Type B pancreatic cell (in vitro differentiated cells): ENCODE data around the gene FANCC. TPM values are rescaled to one million over a fixed set of nuclear protein-coding genes. Genes with fewer than 3 reads are reported as not detected.

Source experiments
- DNase-seq: peaks from one replicate; pipeline ENCODE4 v3.0.0; 2021; ENCODE audit warnings: mixed read lengths; ENCODE audit not compliant: unreplicated experiment; ENCODE audit errors: extremely low spot score
- H3K27ac Mint-ChIP-seq: 2 replicates; pipeline ENCODE4 v1.8.0; 2021; ENCODE audit warnings: mild to moderate bottlenecking, mixed read lengths
- H3K27me3 Mint-ChIP-seq: 2 replicates; pipeline ENCODE4 v1.8.0; 2021; ENCODE audit warnings: mixed read lengths
- H3K36me3 Mint-ChIP-seq: 2 replicates; pipeline ENCODE4 v1.8.0; 2021; ENCODE audit warnings: mixed read lengths
- H3K4me1 Mint-ChIP-seq: one replicate; pipeline ENCODE4 v1.8.0; 2021; ENCODE audit warnings: mixed read lengths; ENCODE audit not compliant: unreplicated experiment
- H3K4me3 Mint-ChIP-seq: 2 replicates; pipeline ENCODE4 v1.8.0; 2021; ENCODE audit warnings: mild to moderate bottlenecking, mixed read lengths
- H3K9me3 Mint-ChIP-seq: 2 replicates; pipeline ENCODE4 v1.8.0; 2021; ENCODE audit warnings: mixed read lengths
- CTCF ChIP-seq: fragments of 200-600 bp; sonication (generic); conservative IDR thresholded peaks from 2 replicates; pipeline ENCODE4 v1.5.0; 2021; ENCODE audit warnings: antibody characterized with exemption, mild to moderate bottlenecking
- total RNA-seq: library from RNA; stranded (reverse); gene quantifications from 2 replicates; pipeline ENCODE4 v1.2.1, GENCODE V29; 2021; ENCODE audit warnings: low replicate concordance

The FANCC gene
- total RNA-seq, 1 donor from 2014 or later: 19.2 TPM

GRCh38 chr9:95090871-95091577 lies 226.5 kb downstream of the FANCC start:
- peak overlapping the region; percentile 14 for H3K4me3 Mint-ChIP-seq
- H3K36me3 Mint-ChIP-seq: peaks cover 28% of the 10 kb centered on the region
- no peaks in the 10 kb centered on the region for H3K27me3 Mint-ChIP-seq
- H3K4me1 Mint-ChIP-seq: peaks cover 70% of the 10 kb centered on the region
- DNase-seq: no peak
- peak overlapping the region; percentile 83 for H3K27ac Mint-ChIP-seq
- TF ChIP-seq CTCF: no peak
- no peaks in the 10 kb centered on the region for H3K9me3 Mint-ChIP-seq

- TF ChIP-seq CTCF: no peak
- Mint-ChIP-seq H3K9me3 (no peaks in the 10 kb centered on the region), H3K27me3 (no peaks in the 10 kb centered on the region), H3K36me3 (peaks cover 28% of the 10 kb centered on the region), H3K4me1 (peaks cover 69% of the 10 kb centered on the region), H3K27ac (peak overlapping the region; percentile 62), H3K4me3 (peak overlapping the region; percentile 14)
- no peak for DNase-seq
Measured at GRCh38 chr9:95090023-95090791, 227.3 kb downstream of the FANCC start.

GRCh38 chr9:95089257-95090022 lies 228.1 kb downstream of the FANCC start:
- H3K4me1 Mint-ChIP-seq: peaks cover 64% of the 10 kb centered on the region
- no peak for TF ChIP-seq CTCF
- peaks cover 26% of the 10 kb centered on the region for H3K36me3 Mint-ChIP-seq
- DNase-seq: no peak
- peak overlapping the region; percentile 18 for H3K4me3 Mint-ChIP-seq
- H3K9me3 Mint-ChIP-seq: no peaks in the 10 kb centered on the region
- no peaks in the 10 kb centered on the region for H3K27me3 Mint-ChIP-seq
- H3K27ac Mint-ChIP-seq: peak overlapping the region; percentile 62

- no peak for TF ChIP-seq CTCF
- no peak for DNase-seq
- no peaks in the 10 kb centered on the region for H3K9me3 Mint-ChIP-seq
- peaks cover 56% of the 10 kb centered on the region for H3K4me1 Mint-ChIP-seq
- peak overlapping the region; percentile 18 for H3K4me3 Mint-ChIP-seq
- H3K27ac Mint-ChIP-seq: no peak overlapping the region
- H3K27me3 Mint-ChIP-seq: no peaks in the 10 kb centered on the region
- H3K36me3 Mint-ChIP-seq: peaks cover 34% of the 10 kb centered on the region
Measured at GRCh38 chr9:95088421-95089161, 228.9 kb downstream of the FANCC start.

GRCh38 chr9:95087659-95088242 lies 229.8 kb downstream of the FANCC start:
- H3K4me1 Mint-ChIP-seq: peaks cover 48% of the 10 kb centered on the region
- no peak for TF ChIP-seq CTCF
- H3K36me3 Mint-ChIP-seq: peaks cover 37% of the 10 kb centered on the region
- H3K27me3 Mint-ChIP-seq: no peaks in the 10 kb centered on the region
- H3K27ac Mint-ChIP-seq: peak overlapping the region; percentile 61
- no peak for DNase-seq
- peak overlapping the region; percentile 19 for H3K4me3 Mint-ChIP-seq
- H3K9me3 Mint-ChIP-seq: no peaks in the 10 kb centered on the region
